GM10266 (cell line): ENCODE results near the gene AHNAK.

Source experiments
- DNase-seq: peaks from one replicate; pipeline ENCODE4 v3.0.0; 2012; ENCODE audit errors: extremely low spot score
- CTCF ChIP-seq: IDR thresholded peaks from 2 replicates; pipeline ENCODE4 v1.5.1; 2012; ENCODE audit warnings: mild to moderate bottlenecking, low read depth; ENCODE audit not compliant: control insufficient read depth, insufficient read depth; ENCODE audit errors: missing control alignments

The AHNAK gene

GRCh38 chr11:62433904-62434276 lies 112.7 kb downstream of the AHNAK start:
- TF ChIP-seq CTCF = no peak
- DNase-seq = no peak

- DNase-seq = no peak
- no peak for TF ChIP-seq CTCF
These were observed 113.3 kb downstream of the AHNAK start for GRCh38 chr11:62433141-62433903.

GRCh38 chr11:62432695-62433094 lies 113.9 kb downstream of the AHNAK start:
- no peak for DNase-seq
- no peak for TF ChIP-seq CTCF

GRCh38 chr11:62431171-62431901 lies 115.3 kb downstream of the AHNAK start:
- no peak for TF ChIP-seq CTCF
- DNase-seq = no peak

GRCh38 chr11:62430425-62430824 lies 116.2 kb downstream of the AHNAK start:
- DNase-seq = no peak

GRCh38 chr11:62428871-62429560 lies 117.6 kb downstream of the AHNAK start:
- no peak for DNase-seq
- no peak for TF ChIP-seq CTCF

More at GRCh38 chr11:62430425-62430824, 116.2 kb downstream of the AHNAK start:
- TF ChIP-seq CTCF = no peak

GRCh38 chr11:62427630-62428233 lies 118.9 kb downstream of the AHNAK start:
- peak; percentile 37 for DNase-seq
- TF ChIP-seq CTCF = no peak
